DMS 273 treated with DMSO at 0.1 percent for 48 hours (cell line): Measurements from ENCODE around the gene HES5.
"Not testable (repeated sequence)": the region's sequence is repeated elsewhere in the genome, so short reads cannot be mapped to it uniquely, and the experiment has no call there.

Experiments used
- DNase-seq: peaks from one replicate; lab custom pipeline; 2025; lab: John Stamatoyannopoulos, UW

Gene HES5

GRCh38 chr1:2560299-2561073 is 30.4 kb upstream of the HES5 start:
- DNase-seq = no peak

GRCh38 chr1:2559509-2560298 is 29.6 kb upstream of the HES5 start:
- no peak for DNase-seq

GRCh38 chr1:2558861-2559260 is 28.8 kb upstream of the HES5 start:
- no peak for DNase-seq

GRCh38 chr1:2558420-2558819 is 28.4 kb upstream of the HES5 start:
- DNase-seq = no peak

DNA sequence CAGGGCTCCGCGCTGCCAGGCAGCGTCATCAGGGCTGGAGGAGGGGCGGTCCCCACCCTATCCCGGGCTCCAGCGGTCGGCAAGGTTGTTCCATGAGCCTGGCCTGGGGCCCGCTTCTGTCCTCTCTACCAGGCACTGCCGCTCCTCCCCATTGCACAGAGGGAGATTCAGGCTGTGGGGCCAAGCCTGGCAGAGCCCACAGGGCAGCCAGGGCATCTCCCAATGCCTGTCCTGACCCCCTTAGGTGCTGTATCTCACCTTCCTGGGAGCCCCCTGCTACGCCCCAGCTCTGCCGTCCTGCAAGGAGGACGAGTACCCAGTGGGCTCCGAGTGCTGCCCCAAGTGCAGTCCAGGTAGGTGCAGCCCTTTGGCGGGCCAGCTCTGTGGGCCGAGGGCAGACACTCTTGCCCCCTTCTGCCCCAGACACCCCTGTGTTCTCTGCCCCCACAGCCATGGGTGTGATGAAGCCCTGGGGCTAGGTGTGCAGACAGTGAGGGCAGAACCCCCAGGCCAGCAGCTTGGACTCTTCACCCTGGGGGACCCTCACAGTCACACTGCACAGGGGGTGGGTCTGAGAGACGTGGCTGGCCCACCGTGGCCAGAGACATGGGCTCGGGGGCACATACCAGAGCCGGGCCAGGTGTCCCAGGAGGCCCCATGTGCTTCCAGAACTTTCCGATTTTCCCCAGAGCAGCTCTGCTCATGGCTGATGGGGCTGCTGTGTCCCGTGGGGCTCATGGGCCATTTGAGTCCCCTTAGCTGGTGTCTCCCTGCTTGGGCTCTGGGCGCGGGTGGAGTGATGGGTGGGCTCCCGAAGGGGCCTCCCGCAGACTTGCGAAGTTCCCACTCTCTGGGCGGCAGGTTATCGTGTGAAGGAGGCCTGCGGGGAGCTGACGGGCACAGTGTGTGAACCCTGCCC is 27.7 kb upstream of the HES5 start:
- no peak for DNase-seq

DNA sequence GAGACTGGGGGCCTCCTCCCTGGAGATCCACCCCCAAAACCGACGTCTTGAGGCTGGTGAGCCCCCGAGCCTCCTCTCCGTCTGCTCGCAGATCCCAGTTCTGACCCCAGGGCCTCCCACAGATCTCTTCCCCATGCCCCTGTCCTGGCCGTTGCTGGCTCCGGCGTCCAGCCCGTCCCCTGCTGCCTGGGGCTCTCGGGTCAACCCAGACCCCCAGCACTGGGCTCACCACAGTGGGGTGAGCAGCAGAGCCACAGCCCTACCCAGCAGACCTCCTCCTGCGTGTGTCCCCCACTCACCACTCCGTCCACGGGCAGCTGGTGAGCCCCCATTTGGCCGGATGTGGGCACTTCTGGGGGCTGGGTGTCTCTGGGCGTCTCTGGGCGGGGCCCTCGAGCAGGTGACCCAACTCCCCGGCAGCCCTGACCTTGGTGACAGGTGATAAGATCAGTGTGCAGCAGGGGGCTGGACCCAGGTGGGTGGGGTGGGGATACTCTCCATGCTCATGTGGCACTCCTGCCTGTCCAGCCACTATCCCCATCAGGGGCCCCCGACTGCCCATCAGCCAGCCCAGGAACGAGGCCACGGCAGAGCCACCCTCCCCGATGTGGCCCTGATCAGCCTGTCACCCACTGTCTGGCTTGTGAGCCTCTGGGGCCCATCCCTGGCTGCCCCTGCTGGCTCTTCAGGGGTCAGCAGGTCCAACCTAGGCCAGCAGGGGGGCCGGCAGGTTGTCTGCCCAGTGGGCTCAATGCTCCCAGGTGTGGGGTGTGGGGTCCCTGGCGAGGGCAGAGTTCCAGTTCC is 26.8 kb upstream of the HES5 start:
- DNase-seq = no peak

DNA sequence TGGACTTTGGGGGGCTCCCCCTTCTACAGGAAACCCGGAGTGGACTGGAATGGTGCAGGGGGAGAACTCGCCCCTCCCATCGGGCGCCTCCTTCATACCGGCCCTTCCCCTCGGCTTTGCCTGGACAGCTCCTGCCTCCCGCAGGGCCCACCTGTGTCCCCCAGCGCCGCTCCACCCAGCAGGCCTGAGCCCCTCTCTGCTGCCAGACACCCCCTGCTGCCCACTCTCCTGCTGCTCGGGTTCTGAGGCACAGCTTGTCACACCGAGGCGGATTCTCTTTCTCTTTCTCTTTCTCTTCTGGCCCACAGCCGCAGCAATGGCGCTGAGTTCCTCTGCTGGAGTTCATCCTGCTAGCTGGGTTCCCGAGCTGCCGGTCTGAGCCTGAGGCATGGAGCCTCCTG is 26.2 kb upstream of the HES5 start, which contains the start of gene TNFRSF14:
Gene TNFRSF14, plus strand, starts transcription at position 95 of the 401 bp plus-strand sequence. Its CDS starts 294 bp downstream, at position 389.
- no peak for DNase-seq

DNA sequence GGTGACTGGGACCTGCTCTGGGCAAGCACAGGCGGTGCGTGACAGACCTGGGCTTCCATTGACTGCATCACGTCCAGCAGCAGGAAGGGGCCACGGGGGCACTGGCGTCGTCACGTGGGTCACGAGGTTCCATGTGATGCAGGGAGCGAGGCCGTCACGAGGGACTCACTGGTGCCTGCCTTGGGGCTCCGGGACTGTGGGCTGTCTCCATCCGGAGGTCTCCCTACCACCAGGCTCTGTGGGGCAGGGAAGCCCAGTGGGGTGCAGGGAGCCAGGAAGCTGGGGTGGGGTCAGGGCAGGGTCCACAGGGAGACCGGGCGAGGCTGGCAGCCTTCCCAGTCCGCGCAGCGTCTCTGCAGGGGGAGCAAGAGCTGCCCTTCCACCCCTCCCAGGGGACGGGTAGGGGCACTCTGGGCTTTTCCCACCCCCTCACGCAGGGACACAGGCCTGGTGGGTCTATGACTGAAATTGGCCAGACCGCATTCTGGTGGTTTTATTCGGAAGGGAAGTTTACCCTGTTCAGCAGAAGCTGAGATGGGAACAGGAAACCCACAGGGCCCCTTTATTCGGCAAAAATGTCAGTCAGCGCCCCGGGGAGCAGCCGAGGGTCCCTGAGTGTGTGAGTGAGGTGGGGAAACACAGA is 25.7 kb upstream of the HES5 start:
- DNase-seq = no peak

DNA sequence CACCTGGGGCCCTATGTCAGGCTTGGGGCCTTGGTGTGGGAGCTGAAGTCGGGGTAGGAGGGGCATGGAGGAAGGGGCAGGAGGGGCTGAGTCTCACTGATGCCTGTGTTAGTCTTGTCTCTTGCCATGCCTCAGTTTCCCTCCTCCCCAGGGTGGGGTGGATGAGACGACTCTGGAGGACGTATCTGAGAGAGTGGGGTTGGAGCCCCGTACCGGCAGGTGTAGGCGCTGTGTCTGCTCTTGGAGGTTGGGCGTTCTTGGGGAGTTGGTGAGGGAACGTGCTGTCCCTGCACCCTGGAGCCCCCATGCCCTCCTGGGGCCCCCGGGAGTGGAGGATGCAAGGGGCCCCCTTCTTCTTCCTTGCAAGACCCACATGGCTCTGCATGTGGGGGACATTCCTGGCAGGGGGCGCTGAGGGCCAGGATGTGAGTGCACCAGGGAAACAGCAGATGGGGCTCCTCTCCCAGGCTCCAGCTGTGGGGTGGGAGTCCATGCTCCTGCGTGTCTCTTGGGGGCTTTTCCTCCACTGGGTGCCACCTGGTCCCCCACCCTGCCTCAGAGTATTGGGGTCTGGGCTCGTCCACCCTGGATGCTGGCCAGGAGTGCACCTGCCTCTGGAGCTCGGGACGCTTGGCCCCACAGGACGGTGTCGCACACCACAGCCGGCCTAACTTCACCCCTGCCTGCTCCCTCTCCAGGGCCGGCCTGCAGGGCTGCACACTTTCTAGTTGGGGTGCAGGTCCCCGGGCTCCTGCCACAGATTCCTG is 24.7 kb upstream of the HES5 start:
- no peak for DNase-seq

- DNase-seq = no peak
These were observed 24.0 kb upstream of the HES5 start for GRCh38 chr1:2553871-2554620.

GRCh38 chr1:2553076-2553475 is 23.0 kb upstream of the HES5 start:
- not testable (repeated sequence) for DNase-seq

DNA sequence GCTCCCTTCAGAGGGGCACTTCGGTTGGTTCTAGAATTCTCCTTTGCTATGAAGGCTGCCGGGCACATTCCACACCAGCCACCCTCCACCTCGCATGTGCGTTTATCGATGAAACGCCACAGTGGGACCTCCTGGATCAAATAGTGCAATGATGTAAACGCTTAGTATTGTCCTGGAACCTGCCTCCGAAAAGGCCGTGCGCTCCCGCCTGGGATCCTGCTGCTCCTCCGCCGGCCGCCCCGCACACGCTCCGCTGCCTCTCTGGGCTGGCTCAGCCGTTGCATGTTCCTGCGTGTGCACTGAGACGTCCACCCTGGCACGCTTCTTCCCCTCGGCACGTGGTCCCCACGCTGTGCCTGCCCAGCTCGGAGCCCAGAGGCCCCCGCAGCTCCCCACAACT is 22.1 kb upstream of the HES5 start:
- DNase-seq = no peak

GRCh38 chr1:2551544-2551943 is 21.5 kb upstream of the HES5 start:
- DNase-seq = not testable (repeated sequence)

DNA sequence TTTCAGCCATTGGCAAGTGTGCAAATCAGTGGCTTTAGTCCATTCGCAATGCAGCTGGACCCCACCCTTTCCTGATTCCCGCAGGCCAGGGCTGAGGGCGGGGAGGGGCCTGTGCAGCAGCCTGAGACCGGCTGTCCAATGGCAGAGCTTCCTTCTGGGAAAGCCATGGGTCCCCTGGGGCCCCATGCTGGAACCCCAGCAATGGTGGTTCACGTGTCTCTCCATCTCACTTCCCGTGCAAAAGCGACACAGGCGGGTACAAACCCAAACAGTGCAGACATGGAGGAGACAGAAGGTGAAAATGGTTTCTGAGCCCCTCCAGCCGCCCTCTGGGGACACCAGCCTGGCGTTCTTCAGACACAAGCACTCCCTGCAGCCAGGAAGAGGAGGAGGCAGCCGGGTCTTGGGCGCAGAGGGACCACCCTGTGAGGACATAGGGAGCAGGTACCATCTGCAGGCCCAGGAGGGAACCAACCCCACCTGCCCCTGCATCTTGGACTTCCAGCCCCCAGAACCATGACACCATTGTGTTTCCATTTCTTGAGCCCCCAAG is 20.3 kb upstream of the HES5 start:
- DNase-seq = not testable (repeated sequence)

DNA sequence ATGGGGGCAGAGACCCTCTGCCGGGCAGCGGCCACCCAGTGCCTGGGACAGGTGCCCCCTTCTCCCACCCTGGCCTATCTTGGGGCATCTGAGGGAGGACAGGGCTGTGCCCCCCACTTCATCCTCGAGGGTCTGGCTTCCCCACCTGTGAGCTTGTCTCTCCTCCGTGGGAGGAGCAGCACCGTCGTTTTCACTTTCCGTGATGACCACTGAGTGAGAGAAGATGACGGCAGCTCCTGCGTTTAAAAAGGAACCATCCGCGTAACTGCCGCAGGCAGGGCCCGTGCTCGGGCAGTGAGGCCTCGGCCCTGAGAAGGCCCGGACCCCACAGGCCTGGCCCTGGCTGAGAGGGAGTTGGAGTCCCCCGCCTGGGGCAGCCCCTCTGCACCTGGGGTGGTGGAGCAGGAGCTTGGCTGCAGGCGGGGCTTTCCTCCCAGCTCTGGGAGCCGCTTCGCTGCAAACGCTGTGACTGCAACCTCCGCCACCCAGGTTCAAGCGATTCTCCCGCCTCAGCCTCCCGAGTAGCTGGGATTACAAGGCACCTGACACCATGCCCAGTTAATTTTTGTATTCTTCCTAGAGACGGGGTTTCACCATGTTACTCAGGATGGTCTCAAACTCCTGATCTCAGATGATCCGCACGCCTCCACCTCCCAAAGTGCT is 19.4 kb upstream of the HES5 start:
- not testable (repeated sequence) for DNase-seq

- no peak for DNase-seq
These were observed 18.1 kb upstream of the HES5 start for GRCh38 chr1:2548068-2548589.

DNA sequence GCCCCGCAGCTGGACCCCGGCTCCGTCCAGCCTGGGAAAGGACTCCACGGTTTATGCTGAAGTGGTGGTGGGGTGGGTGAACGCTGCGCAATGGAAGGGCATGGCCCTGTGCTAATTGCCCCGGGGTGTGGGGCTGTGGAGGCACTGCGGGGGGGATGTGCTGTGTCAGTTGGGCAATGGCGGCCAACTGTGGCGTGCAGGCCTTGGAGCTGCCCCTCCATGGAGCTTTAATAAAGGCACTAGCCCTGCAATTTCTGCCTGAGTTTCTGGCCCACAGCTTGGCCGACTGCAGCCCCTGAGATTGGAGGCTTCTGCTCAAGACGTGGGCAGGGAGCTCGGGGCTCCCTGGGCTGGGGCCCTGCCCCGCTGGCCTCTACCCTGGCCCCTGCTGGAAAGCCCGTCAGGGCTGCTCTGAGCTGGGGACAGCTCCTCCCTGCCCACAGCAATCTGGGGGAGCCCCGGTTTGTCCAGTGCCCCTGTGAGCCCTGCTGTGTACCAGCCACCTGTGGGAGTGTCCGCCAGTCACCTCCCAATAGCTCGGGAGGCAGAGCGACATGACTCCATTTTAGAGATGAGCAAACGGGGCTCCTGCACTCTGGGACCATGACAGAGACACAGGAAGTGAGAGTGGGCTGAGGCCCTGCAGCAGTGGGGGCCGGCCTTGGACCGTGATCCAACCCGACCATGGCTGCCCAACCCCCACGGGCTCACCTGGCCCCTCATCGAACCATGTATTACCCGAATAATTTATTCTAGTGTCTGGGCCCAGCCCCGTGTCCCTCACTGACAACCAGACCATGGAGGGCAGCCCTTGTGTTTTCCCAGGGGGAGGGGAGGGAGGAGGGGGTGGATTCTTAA is 17.4 kb upstream of the HES5 start:
- DNase-seq = no peak
